HepG2 (cell line): ENCODE results near the gene KRABD2.

Source experiments
- CBFB ChIP-seq: sonication (generic); formaldehyde crosslinking; IDR thresholded peaks from 2 replicates; pipeline ENCODE4 v1.4.0; 2020; ENCODE audit warnings: missing genetic modification reagents
- CBX2 ChIP-seq, 2 experiments: fragments of 200-600 bp in 1 of 2; sonication (generic); formaldehyde crosslinking in 1 of 2; IDR thresholded peaks; 2 replicates each; pipeline versions ENCODE4 v1.7.0 to v1.8.1; 2018 to 2022; ENCODE audit warnings: low read depth in 2 of 2, low read length in 1 of 2, mild to moderate bottlenecking in 1 of 2, missing genetic modification reagents in 1 of 2
- CBX5 ChIP-seq: sonication (generic); formaldehyde crosslinking; IDR thresholded peaks from 2 replicates; pipeline ENCODE4 v1.4.0; 2020; ENCODE audit warnings: missing genetic modification reagents, borderline replicate concordance
- CC2D1A ChIP-seq: sonication (generic); formaldehyde crosslinking; IDR thresholded peaks from 2 replicates; pipeline ENCODE4 v1.8.1; 2023; ENCODE audit warnings: mild to moderate bottlenecking, missing genetic modification reagents
- CTCF ChIP-seq: sonication (generic); formaldehyde crosslinking; IDR thresholded peaks from 2 replicates; pipeline ENCODE4 v1.5.0; 2020; ENCODE audit warnings: mild to moderate bottlenecking, missing genetic modification reagents, moderate library complexity
- ESRRA ChIP-seq: sonication (generic); formaldehyde crosslinking; IDR thresholded peaks from 2 replicates; pipeline ENCODE4 v1.5.1; 2020; ENCODE audit warnings: mild to moderate bottlenecking, low read depth, missing genetic modification reagents
- EZH2 ChIP-seq: conservative IDR thresholded peaks from 2 replicates; pipeline ENCODE4 v1.6.1; 2012; ENCODE audit warnings: mild to moderate bottlenecking, low read depth, low read length, moderate library complexity
- GTF2F1 ChIP-seq: fragments of 150-350 bp; IDR thresholded peaks from 2 replicates; pipeline ENCODE4 v1.6.1; 2014; ENCODE audit warnings: low read length
- IRF1 ChIP-seq: sonication (generic); formaldehyde crosslinking; IDR thresholded peaks from 2 replicates; pipeline ENCODE4 v1.4.0; 2020; ENCODE audit warnings: low read depth, mild to moderate bottlenecking, missing genetic modification reagents
- RAD21 ChIP-seq: fragments of 450-650 bp; formaldehyde crosslinking; IDR thresholded peaks from 2 replicates; pipeline ENCODE4 v1.5.0; 2020; ENCODE audit warnings: mild to moderate bottlenecking
- SOX6 ChIP-seq, 2 experiments: fragments of 450-650 bp in 1 of 2; sonication (generic) in 1 of 2; formaldehyde crosslinking in 1 of 2; IDR thresholded peaks; 2 replicates each; pipeline versions ENCODE4 v1.4.0 to v1.6.1; 2017 to 2020; ENCODE audit warnings: antibody characterized with exemption in 1 of 2, mild to moderate bottlenecking in 1 of 2, missing genetic modification reagents in 1 of 2
- SP4 ChIP-seq: sonication (generic); formaldehyde crosslinking; IDR thresholded peaks from 2 replicates; pipeline ENCODE4 v1.8.1; 2023; ENCODE audit warnings: mild to moderate bottlenecking, missing genetic modification reagents
- ZNF33B ChIP-seq: sonication (generic); formaldehyde crosslinking; IDR thresholded peaks from 2 replicates; pipeline ENCODE4 v1.5.1; 2020; ENCODE audit warnings: mild to moderate bottlenecking, missing genetic modification reagents
- ZNF83 ChIP-seq: sonication (generic); formaldehyde crosslinking; IDR thresholded peaks from 2 replicates; pipeline ENCODE4 v1.4.0; 2020; ENCODE audit warnings: missing genetic modification reagents, mild to moderate bottlenecking, borderline replicate concordance

- TF ChIP-seq SP4 (no peak), RAD21 (no peak), CBX2 (IDR thresholded peaks at IDR 0.05; ENCODE audit: low read depth, low read length) (no peak), CBX2 (CRISPR knock-in tag; IDR thresholded peaks at IDR 0.05; ENCODE audit: low read depth) (no peak), CTCF (CRISPR knock-in tag) (no peak), CBFB (no peak), GTF2F1 (no peak), CC2D1A (CRISPR knock-in tag) (no peak), SOX6 (IDR thresholded peaks at IDR 0.05) (no peak), SOX6 (CRISPR knock-in tag; IDR thresholded peaks at IDR 0.05) (no peak), IRF1 (CRISPR knock-in tag) (no peak), ZNF83 (CRISPR knock-in tag) (no peak), CBX5 (CRISPR knock-in tag) (no peak), ZNF33B (CRISPR knock-in tag) (no peak), ESRRA (no peak), EZH2 (no peak)
Measured at GRCh38 chr17:8413328-8413727, 36.8 kb upstream of the KRABD2 start.
